ENCODE measurements around the gene CCL17. TPM values are rescaled to one million over a fixed set of nuclear protein-coding genes. Genes with fewer than 3 reads are reported as not detected.

Gene CCL17
- polyA plus RNA-seq, 1 experiment, result not detected

DNA sequence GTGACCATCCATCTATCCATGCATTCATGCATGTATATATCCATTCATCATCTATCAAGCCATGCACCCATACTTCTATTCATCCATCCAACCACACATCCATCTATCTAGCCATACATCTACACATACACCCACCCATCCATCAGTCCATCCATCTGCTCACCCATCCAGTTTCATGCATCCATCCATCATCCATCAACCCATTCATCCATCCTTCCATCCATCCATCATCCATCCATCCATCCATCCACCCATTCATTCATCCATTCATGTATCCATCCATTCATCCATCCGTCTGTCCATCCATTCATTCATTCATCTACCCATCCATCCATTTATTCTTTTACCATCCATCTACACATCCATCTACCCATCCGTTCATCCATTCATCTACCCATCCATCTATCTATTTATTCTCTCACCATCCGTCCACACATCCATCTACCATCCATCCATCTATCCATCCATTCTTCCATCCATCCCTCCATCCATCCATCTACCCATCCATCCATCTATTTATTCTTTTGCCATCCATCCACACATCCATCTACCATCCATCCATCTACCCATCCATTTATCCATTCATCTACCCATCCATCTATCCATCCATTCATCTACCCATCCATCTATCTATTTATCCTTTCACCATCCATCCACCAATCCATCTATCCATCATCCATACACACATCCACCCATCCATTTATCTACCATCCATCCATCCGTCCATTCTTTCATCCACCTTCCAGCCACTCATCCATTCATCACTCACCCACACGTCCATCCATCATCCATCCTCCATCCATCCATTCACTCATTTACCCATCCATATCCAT lies 3.2 kb downstream of the CCL17 start:
- ChIA-PET POLR2A (no interaction called here), CTCF (no interaction called here)
- TF ChIP-seq, protein P1, sequence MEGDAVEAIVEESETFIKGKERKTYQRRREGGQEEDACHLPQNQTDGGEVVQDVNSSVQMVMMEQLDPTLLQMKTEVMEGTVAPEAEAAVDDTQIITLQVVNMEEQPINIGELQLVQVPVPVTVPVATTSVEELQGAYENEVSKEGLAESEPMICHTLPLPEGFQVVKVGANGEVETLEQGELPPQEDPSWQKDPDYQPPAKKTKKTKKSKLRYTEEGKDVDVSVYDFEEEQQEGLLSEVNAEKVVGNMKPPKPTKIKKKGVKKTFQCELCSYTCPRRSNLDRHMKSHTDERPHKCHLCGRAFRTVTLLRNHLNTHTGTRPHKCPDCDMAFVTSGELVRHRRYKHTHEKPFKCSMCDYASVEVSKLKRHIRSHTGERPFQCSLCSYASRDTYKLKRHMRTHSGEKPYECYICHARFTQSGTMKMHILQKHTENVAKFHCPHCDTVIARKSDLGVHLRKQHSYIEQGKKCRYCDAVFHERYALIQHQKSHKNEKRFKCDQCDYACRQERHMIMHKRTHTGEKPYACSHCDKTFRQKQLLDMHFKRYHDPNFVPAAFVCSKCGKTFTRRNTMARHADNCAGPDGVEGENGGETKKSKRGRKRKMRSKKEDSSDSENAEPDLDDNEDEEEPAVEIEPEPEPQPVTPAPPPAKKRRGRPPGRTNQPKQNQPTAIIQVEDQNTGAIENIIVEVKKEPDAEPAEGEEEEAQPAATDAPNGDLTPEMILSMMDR (IDR thresholded peaks at IDR 0.05; ENCODE audit: low read depth, low read length), result no peak
- Histone ChIP-seq H3K27me3 (ENCODE audit: control insufficient read depth, insufficient read depth, low read length) (peaks cover 52% of the 10 kb centered on the region), H3K27ac (ENCODE audit: low read depth, low read length) (no peak overlapping the region), H3K9me3 (ENCODE audit: control insufficient read depth, insufficient read depth, low read length) (no peaks in the 10 kb centered on the region; the same call in 1 of the 2 replicates), H3K4me3 (ENCODE audit: low read depth, low read length) (no peak overlapping the region)
- DNase-seq (ENCODE audit: low read depth, low spot score), result no peak

DNA sequence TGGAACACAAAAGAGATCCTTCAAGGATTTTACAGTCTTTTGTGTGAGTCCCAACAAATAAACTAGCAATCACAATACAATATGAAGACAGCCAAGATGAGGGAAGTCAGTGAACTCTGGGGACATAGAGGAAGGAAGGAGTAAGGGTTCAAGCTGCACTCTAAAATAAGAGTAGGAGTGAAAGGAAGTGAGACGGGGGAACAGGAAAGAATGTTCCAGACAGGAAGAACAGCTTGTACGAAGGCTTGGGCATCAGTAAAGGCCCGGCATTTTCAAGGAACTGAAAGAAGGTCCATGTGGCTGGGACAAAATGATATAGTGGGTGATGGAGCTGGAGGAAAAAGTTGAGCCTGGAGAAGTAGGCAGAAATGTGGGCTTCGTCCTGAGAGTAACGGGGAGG lies 4.5 kb downstream of the CCL17 start:
- DNase-seq (ENCODE audit: low read depth, low spot score), result no peak
- Histone ChIP-seq H3K4me3 (ENCODE audit: low read depth, low read length) (no peak overlapping the region), H3K27me3 (ENCODE audit: control insufficient read depth, insufficient read depth, low read length) (peaks cover 53% of the 10 kb centered on the region), H3K27ac (ENCODE audit: low read depth, low read length) (no peak overlapping the region), H3K9me3 (ENCODE audit: control insufficient read depth, insufficient read depth, low read length) (no peaks in the 10 kb centered on the region; the same call in 1 of the 2 replicates)
- POLR2A ChIA-PET, result no interaction called here
- TF ChIP-seq, protein P1 (IDR thresholded peaks at IDR 0.05; ENCODE audit: low read depth, low read length), result no peak
- CTCF ChIA-PET, result no interaction called here

DNA sequence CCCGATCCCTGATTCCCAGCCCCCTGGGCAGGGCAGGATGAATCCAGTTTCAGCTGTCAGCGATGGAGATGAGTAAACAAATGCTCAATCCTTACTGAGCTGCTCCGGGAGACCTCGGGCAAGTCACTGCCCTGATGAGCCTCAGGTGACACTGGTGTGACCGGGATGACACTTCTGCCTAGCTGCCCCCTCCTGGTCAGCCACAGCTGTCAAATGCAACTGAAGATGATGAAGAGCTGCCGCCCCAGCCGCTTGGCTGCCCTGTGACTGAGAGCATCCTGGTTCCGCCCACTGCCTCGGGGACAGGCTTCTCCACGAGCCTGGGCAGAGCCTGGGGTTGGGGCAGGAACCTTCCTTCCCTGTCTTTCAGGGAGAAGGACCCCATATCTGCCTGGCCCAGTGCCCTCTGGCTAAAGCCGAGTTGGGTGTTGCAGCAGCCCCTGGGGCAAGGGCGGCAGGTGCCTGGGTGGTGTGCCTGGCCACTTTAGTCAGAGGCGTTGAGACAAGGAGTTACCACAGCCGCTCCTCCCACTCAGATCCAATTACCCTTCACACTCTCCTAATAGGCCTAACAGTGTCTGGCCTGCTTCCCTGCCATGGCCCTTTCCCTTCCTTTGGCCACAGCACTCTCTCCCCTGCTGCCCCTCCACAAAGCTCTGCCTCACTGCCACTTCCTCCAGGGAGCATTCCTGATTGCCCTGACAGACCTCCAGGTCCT lies 5.5 kb downstream of the CCL17 start:
- Histone ChIP-seq H3K27me3 (ENCODE audit: control insufficient read depth, insufficient read depth, low read length) (peaks cover 44% of the 10 kb centered on the region), H3K9me3 (ENCODE audit: control insufficient read depth, insufficient read depth, low read length) (no peaks in the 10 kb centered on the region; the same call in 1 of the 2 replicates), H3K4me3 (ENCODE audit: low read depth, low read length) (no peak overlapping the region), H3K27ac (ENCODE audit: low read depth, low read length) (no peak overlapping the region)
- ChIA-PET CTCF (no interaction called here), POLR2A (no interaction called here)
- no peak for DNase-seq (ENCODE audit: low read depth, low spot score)
- TF ChIP-seq, protein P1 (IDR thresholded peaks at IDR 0.05; ENCODE audit: low read depth, low read length), result no peak

DNA sequence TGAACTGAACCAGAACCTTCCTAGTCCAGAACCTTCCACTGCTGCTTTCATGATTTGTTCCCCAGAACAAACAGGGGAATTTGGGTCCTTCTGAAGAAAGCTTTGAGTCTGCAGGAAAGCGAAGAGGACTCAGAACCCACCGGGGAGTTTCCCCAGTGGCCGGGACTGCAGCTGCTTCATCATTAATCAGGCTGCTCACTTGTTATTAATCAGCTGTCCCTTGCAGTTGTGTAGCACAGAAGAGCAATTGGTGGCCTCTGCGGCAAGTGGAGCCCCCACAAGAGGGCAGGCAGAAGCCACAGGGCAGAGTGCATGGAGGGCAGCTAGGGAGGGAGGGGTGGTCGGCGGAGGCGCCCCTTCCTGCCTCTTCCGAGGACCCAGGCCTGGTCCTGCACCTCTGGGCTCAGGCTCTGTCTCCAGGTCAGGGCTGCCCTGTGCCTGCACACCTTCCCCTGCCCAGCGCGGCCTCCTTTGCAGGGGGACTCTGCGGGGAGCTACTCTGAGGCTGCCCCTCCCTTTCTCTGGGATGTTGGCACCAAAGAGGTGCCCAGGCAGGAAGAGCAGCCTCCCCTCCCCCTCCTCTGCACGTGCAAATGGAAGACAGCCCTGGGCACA lies 6.9 kb downstream of the CCL17 start:
- no peak for DNase-seq (ENCODE audit: low read depth, low spot score)
- Histone ChIP-seq H3K9me3 (ENCODE audit: control insufficient read depth, insufficient read depth, low read length) (no peaks in the 10 kb centered on the region; the same call in 1 of the 2 replicates), H3K4me3 (ENCODE audit: low read depth, low read length) (no peak overlapping the region), H3K27me3 (ENCODE audit: control insufficient read depth, insufficient read depth, low read length) (peaks cover 40% of the 10 kb centered on the region), H3K27ac (ENCODE audit: low read depth, low read length) (no peak overlapping the region)
- TF ChIP-seq, protein P1 (IDR thresholded peaks at IDR 0.05; ENCODE audit: low read depth, low read length), result no peak
- ChIA-PET CTCF (no interaction called here), POLR2A (interaction anchor here (0.6 kb wide), 1 partner anchor 93 kb away, joined by 4 read pairs; no protein-coding TSS in a partner anchor)

Measured in AG04450 (cell line).